HG02763 (cell line): ENCODE results near the gene WLS.

ENCODE experiments used
- ATAC-seq: cut with Tn5 transposase; IDR thresholded peaks from one replicate; pipeline ENCODE4 v1.9.1; 2021; ENCODE audit warnings: mild to moderate bottlenecking, moderate library complexity; ENCODE audit not compliant: unreplicated experiment

The WLS gene

DNA sequence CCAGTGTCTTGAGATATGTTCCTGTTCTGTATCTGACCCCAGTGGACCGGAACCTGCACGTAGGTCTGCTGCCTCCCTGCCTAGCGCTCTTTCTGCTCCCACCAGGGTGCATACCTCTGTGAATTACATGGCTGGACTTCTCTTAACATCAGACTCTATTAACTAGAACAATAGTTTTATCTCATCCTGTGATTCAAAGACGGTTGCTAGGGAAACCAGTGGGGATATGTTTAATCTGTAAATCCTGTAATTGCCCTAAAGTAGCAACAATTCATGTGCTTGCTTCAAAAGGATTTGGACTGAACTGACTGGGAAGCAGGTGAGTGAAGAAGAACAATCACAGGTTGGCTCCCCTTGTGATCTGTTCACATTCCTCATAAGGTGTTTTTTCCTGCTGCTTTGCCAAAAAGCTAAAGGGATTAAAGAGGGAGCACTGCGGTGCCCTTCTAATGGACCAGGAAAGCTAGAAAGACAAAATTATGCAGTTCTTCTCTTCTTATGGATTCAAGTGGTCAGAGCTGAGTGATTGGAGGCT lies 129.2 kb downstream of the WLS start:
- no peak for ATAC-seq

DNA sequence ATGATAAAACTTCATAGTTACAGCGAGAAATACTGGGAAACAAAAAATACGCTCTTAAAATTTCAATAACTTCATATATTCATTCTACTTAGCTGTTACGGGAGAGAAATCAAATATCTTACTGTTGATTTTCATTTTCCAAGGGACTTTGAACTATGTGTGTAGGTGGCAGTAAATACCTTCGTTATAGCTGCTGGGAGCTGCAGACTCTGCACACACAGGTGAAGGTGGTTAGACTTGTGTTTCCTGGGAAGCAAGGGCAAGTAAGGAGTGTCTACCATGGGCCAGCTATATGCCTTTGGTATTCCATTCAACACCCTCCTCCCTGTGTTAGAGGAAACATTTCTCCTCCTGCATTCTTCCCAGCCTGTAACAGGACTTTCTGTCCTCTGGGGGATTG lies 130.5 kb downstream of the WLS start:
- ATAC-seq = no peak

DNA sequence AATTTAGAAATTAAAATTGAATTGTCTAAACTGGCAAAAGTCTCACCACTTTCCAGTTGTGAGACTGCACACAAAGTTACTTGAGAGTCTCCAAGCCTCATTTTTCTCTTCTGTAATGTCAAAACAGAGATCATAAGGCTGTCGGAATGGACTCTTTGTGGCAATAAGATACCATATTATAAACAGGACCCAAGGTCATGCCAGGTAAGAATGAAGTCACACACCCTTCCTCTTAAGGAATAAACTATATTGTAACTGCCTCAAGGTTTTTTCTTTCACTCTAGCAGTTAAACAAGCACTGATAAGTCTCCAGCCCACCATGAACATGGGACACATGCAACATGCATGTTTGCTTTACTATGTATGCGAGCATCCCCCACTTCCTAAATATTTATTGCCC lies 131.8 kb downstream of the WLS start:
- no peak for ATAC-seq

DNA sequence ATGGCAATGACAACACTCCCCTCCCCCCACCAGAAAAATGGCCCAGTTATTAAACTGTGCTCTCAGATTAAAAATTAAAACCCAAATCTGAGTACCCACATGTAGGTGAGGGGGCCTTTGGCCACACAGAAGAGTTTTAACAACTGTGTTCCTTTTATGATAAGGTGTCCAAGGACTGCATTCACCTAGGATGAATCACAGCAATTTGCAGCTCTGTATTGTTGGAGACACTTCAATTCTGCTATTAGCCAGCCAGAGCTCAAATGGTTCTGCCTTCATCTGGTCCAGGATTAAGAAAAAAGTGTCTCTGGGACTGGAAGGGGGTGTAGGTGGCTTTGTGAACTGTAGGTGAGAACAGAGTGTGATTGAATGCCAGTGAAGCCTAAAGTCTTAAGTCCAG lies 138.6 kb downstream of the WLS start:
- no peak for ATAC-seq

DNA sequence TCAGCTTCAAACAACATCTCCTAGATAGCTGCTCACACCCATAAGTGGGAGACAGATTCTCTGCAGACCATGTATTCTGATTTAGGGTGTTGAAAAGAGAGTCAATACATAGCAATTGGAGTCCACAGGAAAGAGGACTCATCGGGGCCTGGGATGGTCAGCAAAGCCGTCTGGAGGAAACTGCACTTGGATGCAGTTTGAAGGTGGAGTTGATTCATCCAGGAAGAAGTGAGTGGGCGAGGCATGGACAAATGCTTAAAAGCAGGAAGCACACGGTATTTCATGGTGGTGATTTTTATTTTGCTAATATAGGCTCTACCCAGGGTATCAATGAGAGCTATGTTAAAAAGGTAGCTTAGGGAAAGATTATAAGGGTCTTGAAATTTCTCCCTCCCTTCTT lies 145.1 kb downstream of the WLS start:
- no peak for ATAC-seq

DNA sequence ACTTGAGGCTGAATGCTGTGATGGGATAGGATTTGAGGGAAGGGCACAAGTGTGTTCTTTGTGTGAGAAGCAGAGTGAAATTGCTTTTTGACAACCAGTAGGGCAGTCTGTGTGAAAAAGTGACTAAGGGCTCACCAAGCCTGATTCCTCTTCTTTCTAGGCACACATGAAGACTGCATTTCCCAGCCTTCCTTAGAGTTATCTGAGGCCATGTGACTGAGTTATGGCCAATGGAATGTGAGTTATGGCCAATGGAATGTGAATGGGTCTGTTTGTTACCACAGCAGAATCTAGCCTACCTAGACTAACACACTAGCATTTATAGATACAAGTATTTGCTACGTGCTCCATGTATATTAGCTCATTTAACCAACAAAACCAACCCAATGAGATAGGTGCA lies 146.6 kb downstream of the WLS start:
- ATAC-seq = no peak

DNA sequence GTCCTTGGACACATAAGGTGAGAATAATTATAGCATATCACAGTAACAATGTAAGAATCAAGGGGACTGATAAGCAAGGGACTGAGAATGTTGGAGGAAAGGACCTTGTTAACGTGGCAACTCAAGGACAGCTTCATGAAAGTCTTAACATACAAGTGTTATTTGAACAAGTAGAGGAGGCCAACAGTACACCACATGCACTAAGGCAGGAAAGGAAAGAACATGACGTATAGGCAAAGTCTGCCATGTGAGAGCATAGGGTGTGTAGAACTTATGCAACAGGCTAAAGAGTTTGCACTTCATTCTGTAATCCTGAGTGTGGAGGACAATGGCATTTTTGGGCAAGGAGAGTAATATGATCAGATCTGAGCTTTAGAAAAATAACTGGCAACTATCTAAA lies 148.6 kb downstream of the WLS start:
- no peak for ATAC-seq

DNA sequence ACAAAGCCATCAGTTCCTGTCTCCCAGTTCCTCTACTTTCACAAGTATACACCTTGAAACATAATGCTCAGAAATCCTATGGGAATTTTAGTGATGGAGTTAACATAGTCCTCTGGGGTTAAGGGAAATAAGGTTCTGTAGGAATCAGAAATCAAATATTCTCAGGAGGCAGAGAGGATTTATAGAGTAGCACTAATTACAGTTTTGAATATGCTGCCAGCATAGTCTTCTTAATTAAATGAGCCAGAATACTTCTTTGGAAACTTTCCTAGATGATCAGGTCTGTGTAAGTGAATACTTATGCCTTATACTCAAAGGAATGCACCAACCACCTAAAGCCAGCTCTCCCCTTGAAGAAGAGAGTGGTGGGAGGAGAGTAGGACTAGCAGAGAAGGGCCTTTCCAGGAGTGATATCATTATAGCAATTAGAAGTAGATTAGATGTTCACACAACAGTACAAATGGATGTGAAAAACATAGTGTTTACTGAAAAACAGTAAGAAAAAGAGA lies 150.5 kb downstream of the WLS start:
- no peak for ATAC-seq

DNA sequence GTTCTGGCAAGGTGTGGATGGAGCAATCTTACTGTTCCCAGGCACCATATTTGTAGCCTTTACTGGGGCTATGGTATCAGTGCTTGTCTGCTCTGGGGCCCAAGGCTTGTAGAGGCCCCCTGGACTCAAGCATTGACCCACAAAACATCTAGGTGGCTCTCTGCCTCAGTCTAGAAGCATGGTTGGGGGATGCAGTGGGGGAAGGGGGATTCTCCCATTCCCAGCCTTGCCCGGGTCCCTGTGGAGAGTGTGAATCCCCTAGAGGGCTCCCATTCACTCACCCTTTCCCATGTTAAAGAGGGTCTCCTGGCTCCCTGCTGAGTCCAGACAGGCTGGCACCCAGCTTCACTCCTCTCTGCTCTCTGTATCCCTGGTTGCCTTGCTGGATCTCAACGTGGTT lies 153.7 kb downstream of the WLS start:
- no peak for ATAC-seq
